Measurements from ENCODE around the gene RTEL1. TPM values are rescaled to one million over a fixed set of nuclear protein-coding genes. Genes with fewer than 3 reads are reported as not detected.

RTEL1 gene
- total RNA-seq, 1 experiment from 2014 or later, result 58.0 TPM

GRCh38 chr20:63734946-63735858 lies 77.1 kb downstream of the RTEL1 start:
- no peak overlapping the region for H2AFZ ChIP-seq (ENCODE audit: low read depth, low read length, poor library complexity, severe bottlenecking)
- CTCF ChIA-PET, result interaction anchor here (0.6 to 1.6 kb wide), 2 partner anchors 12 to 197 kb away, joined by 3 read pairs; no protein-coding TSS in a partner anchor
- peaks cover 35% of the 10 kb centered on the region; the same call in 1 of the 2 replicates for H3K79me2 ChIP-seq (ENCODE audit: insufficient read depth, low read length)
- no peak overlapping the region for H3K9ac ChIP-seq (ENCODE audit: low read length)
- no peak overlapping the region for H3K4me3 ChIP-seq (replicated peaks in 1 of 2; ENCODE audit: low read depth in 1 of 2, low read length in 2 of 2)
- RAD21 ChIA-PET (ENCODE audit: low non-redundant PET in 1 of 2, low total read pairs in 2 of 2, uncharacterized antibody in 2 of 2, unreplicated experiment in 2 of 2), result no interaction called here
- H4K20me1 ChIP-seq (ENCODE audit: insufficient read depth), result no peaks in the 10 kb centered on the region
- no peak for TF ChIP-seq EZH2phosphoT487 (IDR thresholded peaks at IDR 0.05; ENCODE audit: borderline replicate concordance)
- H3K27me3 ChIP-seq (ENCODE audit: insufficient read depth, low read length), result no peaks in the 10 kb centered on the region
- BruUV-seq (replicated peaks), result TSS peak; percentile 37
- H3K36me3 ChIP-seq (ENCODE audit: control insufficient read depth in 1 of 2, insufficient read depth in 2 of 2, low read length in 2 of 2), result peaks cover 0 to 9% of the 10 kb centered on the region in 2 experiments; a peak in 2 of 4 replicates
- peak overlapping the region; percentile 84; the same call in 1 of the 2 replicates for H3K27ac ChIP-seq (ENCODE audit: low read depth, low read length)
- POLR2A ChIA-PET, result no interaction called here
- intact Hi-C loops (cut with micrococcal nuclease), result loop anchor here (10.0 kb wide), 1 partner anchor 130 kb away; the partner anchor contains the start of genes ABHD16B and TPD52L2
- peaks cover 13 to 37% of the 10 kb centered on the region in 2 experiments; a peak in 3 of 4 replicates for H3K4me1 ChIP-seq (ENCODE audit: control insufficient read depth in 1 of 2, insufficient read depth in 2 of 2, low read length in 2 of 2)
- H3K9me3 ChIP-seq (ENCODE audit: control insufficient read depth in 1 of 2, insufficient read depth in 1 of 2, low read depth in 1 of 2, low read length in 2 of 2), result no peaks in the 10 kb centered on the region
- H3K9me2 ChIP-seq (ENCODE audit: insufficient read depth), result no peaks in the 10 kb centered on the region
- ATAC-seq (no peak), DNase-seq (ENCODE audit: low read depth, low spot score) (no peak)
- H3K4me2 ChIP-seq (ENCODE audit: low read length), result no peak overlapping the region

- CTCF ChIA-PET, result interaction anchor here (0.6 to 1.6 kb wide), 2 partner anchors 13 to 198 kb away, joined by 3 read pairs; no protein-coding TSS in a partner anchor
- TF ChIP-seq ELF1 (IDR thresholded peaks at IDR 0.05; ENCODE audit: borderline replicate concordance, low read depth) (no peak), EZH2phosphoT487 (IDR thresholded peaks at IDR 0.05; ENCODE audit: borderline replicate concordance) (no peak), CTCF (IDR thresholded peaks at IDR 0.05 in 2 of 3, conservative IDR thresholded peaks at IDR 0.05 in 1 of 3; ENCODE audit: borderline replicate concordance in 1 of 3, insufficient read depth in 1 of 3, low read depth in 2 of 3, low read length in 2 of 3) (no peak), REST (IDR thresholded peaks at IDR 0.05; ENCODE audit: low read depth) (no peak), RAD21 (IDR thresholded peaks at IDR 0.05; ENCODE audit: low read depth) (no peak), POLR2AphosphoS5 (IDR thresholded peaks at IDR 0.05; ENCODE audit: low read depth, low read length) (no peak), FOSL1 (IDR thresholded peaks at IDR 0.05; ENCODE audit: low read depth) (no peak), SRF (IDR thresholded peaks at IDR 0.05; ENCODE audit: low read depth) (no peak)
These were observed 78.0 kb downstream of the RTEL1 start, which contains the start of gene LIME1 for GRCh38 chr20:63735859-63736718. Gene LIME1, plus strand, starts transcription at chr20:63736664. Its CDS starts 886 bp downstream, at chr20:63737550.

More at GRCh38 chr20:63735859-63736718, 78.0 kb downstream of the RTEL1 start, which contains the start of gene LIME1:
- Histone ChIP-seq H3K9me2 (ENCODE audit: insufficient read depth) (no peaks in the 10 kb centered on the region), H4K20me1 (ENCODE audit: insufficient read depth) (no peaks in the 10 kb centered on the region), H3K4me1 (ENCODE audit: control insufficient read depth in 1 of 2, insufficient read depth in 2 of 2, low read length in 2 of 2) (peaks cover 13 to 40% of the 10 kb centered on the region in 2 experiments; a peak in 3 of 4 replicates), H3K9ac (ENCODE audit: low read length) (peak within 1 kb of the TSS; percentile 56), H3K9me3 (ENCODE audit: control insufficient read depth in 1 of 2, insufficient read depth in 1 of 2, low read depth in 1 of 2, low read length in 2 of 2) (no peaks in the 10 kb centered on the region), H3K79me2 (ENCODE audit: insufficient read depth, low read length) (peaks cover 32% of the 10 kb centered on the region; the same call in 1 of the 2 replicates), H3K4me3 (replicated peaks in 1 of 2; ENCODE audit: low read depth in 1 of 2, low read length in 2 of 2) (peak within 1 kb of the TSS; percentile 42 to 52), H3K27me3 (ENCODE audit: insufficient read depth, low read length) (no peaks in the 10 kb centered on the region), H3K27ac (ENCODE audit: low read depth, low read length) (peak within 1 kb of the TSS; percentile 84), H3K4me2 (ENCODE audit: low read length) (peak within 1 kb of the TSS; percentile 66), H2AFZ (ENCODE audit: low read depth, low read length, poor library complexity, severe bottlenecking) (no peak within 1 kb of the TSS), H3K36me3 (ENCODE audit: control insufficient read depth in 1 of 2, insufficient read depth in 2 of 2, low read length in 2 of 2) (peaks cover 0 to 9% of the 10 kb centered on the region in 2 experiments; a peak in 2 of 4 replicates)
- peak; percentile 6; the same call in 1 of the 2 replicates for ATAC-seq
- BruUV-seq (replicated peaks), result no TSS peak
- RAD21 ChIA-PET (ENCODE audit: low non-redundant PET in 1 of 2, low total read pairs in 2 of 2, uncharacterized antibody in 2 of 2, unreplicated experiment in 2 of 2), result interaction anchor here (0.6 to 0.7 kb wide), 3 partner anchors 160 to 220 kb away, joined by 3 read pairs; partner anchors contain the start of gene UCKL1 (in 1 of the 2)
- intact Hi-C loops (cut with micrococcal nuclease), result loop anchor here (10.0 kb wide), 1 partner anchor 129 kb away; the partner anchor contains the start of genes ABHD16B and TPD52L2
- POLR2A ChIA-PET, result interaction anchor here (1.0 kb wide), 1 partner anchor 30 kb away, joined by 4 read pairs; no protein-coding TSS in a partner anchor
- DNase-seq (ENCODE audit: low read depth, low spot score), result no peak

All from HCT116 (cell line).